IMR-90 (cell line): ENCODE data around the gene GABRP. TPM values are rescaled to one million over a fixed set of nuclear protein-coding genes. Genes with fewer than 3 reads are reported as not detected.

Experiments
- ATAC-seq: fragments of 200-7000 bp; cut with Tn5 transposase; 2 replicates; pipeline ENCODE4 v1.9.1; 2020; ENCODE audit warnings: low read depth, mild to moderate bottlenecking, moderate library complexity
- BruUV-seq: library from RNA; stranded (reverse); fragments of 400-500 nt; replicated peaks from 2 replicates; lab custom pipeline; 2021; lab: Mats Ljungman, UMichigan
- CTCF ChIA-PET: fragments of 300-600 bp; formaldehyde crosslinking; extraction: SDS; loops from one replicate; lab custom pipeline; 2021; ENCODE audit warnings: antibody characterized with exemption; lab: Yijun Ruan, JAX
- POLR2A ChIA-PET: fragments of 300-600 bp; sonication (Branson Sonifier 250); formaldehyde crosslinking; loops from one replicate; lab custom pipeline; 2022; ENCODE audit warnings: antibody characterized with exemption; ENCODE audit not compliant: unreplicated experiment; lab: Charles Lee
- DNase-seq: peaks from one replicate; pipeline ENCODE4 v3.0.0; 2013
- H2AFZ ChIP-seq: replicated peaks from 2 replicates; pipeline ENCODE3; 2013; ENCODE audit warnings: low read length, mild to moderate bottlenecking; ENCODE audit not compliant: poor library complexity
- H2AK5ac ChIP-seq: 2 replicates; pipeline ENCODE4 v1.6.1; 2013; ENCODE audit warnings: low read depth, low read length, inconsistent platforms
- H2AK9ac ChIP-seq: replicated peaks from 2 replicates; pipeline ENCODE3; 2013; ENCODE audit warnings: mild to moderate bottlenecking, low read depth, low read length, moderate library complexity; ENCODE audit not compliant: poor library complexity
- H2BK120ac ChIP-seq: 2 replicates; pipeline ENCODE4 v1.6.1; 2013; ENCODE audit warnings: low read depth, low read length, inconsistent platforms
- H2BK15ac ChIP-seq: 3 replicates; pipeline ENCODE4 v1.6.1; 2013; ENCODE audit warnings: low read depth, low read length, inconsistent platforms
- H2BK20ac ChIP-seq: 2 replicates; pipeline ENCODE4 v1.6.1; 2013; ENCODE audit warnings: low read depth, mild to moderate bottlenecking, inconsistent platforms, low read length, moderate library complexity
- H2BK5ac ChIP-seq: 2 replicates; pipeline ENCODE4 v1.6.1; 2013; ENCODE audit warnings: mild to moderate bottlenecking, low read depth, low read length, inconsistent platforms; ENCODE audit not compliant: poor library complexity, severe bottlenecking
- H3K14ac ChIP-seq: replicated peaks from 2 replicates; pipeline ENCODE4 v1.6.1; 2013; ENCODE audit warnings: low read depth, low read length, inconsistent platforms
- H3K18ac ChIP-seq: 2 replicates; pipeline ENCODE4 v1.6.1; 2013; ENCODE audit warnings: low read depth, low read length, control low read depth
- H3K23ac ChIP-seq: 2 replicates; pipeline ENCODE4 v1.6.1; 2013; ENCODE audit warnings: low read depth, low read length, inconsistent platforms
- H3K27ac ChIP-seq: 2 replicates; pipeline ENCODE4 v1.5.1; 2013; ENCODE audit warnings: mild to moderate bottlenecking, control low read depth, low read length; ENCODE audit not compliant: insufficient read depth
- H3K27me3 ChIP-seq: 2 replicates; pipeline ENCODE4 v1.6.1; 2013; ENCODE audit warnings: low read length; ENCODE audit not compliant: control insufficient read depth, insufficient read depth
- H3K36me3 ChIP-seq: 2 replicates; pipeline ENCODE4 v1.6.1; 2013; ENCODE audit warnings: low read length, mixed read lengths; ENCODE audit not compliant: control insufficient read depth, insufficient read depth
- H3K4ac ChIP-seq: 2 replicates; pipeline ENCODE4 v1.6.1; 2013; ENCODE audit warnings: low read depth, low read length, inconsistent platforms
- H3K4me1 ChIP-seq: 2 replicates; pipeline ENCODE4 v1.6.1; 2013; ENCODE audit warnings: low read length, mixed read lengths; ENCODE audit not compliant: control insufficient read depth, insufficient read depth
- H3K4me2 ChIP-seq: 2 replicates; pipeline ENCODE4 v1.6.1; 2013; ENCODE audit warnings: low read depth, mild to moderate bottlenecking, control low read depth, low read length, moderate library complexity
- H3K4me3 ChIP-seq: 2 replicates; pipeline ENCODE4 v1.5.1; 2013; ENCODE audit warnings: low read depth, mild to moderate bottlenecking, control low read depth, low read length, moderate library complexity; ENCODE audit not compliant: insufficient read depth
- H3K56ac ChIP-seq: 2 replicates; pipeline ENCODE4 v1.6.1; 2013; ENCODE audit warnings: low read length, inconsistent platforms; ENCODE audit not compliant: insufficient read depth; ENCODE audit errors: extremely low read depth
- H3K79me1 ChIP-seq, 2 experiments: 2 replicates each; pipeline ENCODE4 v1.6.1; 2013; ENCODE audit warnings: low read length in 2 of 2, inconsistent platforms in 1 of 2, low read depth in 1 of 2
- H3K9ac ChIP-seq: 2 replicates; pipeline ENCODE4 v1.6.1; 2013; ENCODE audit warnings: low read depth, low read length, control low read depth
- H3K9me1 ChIP-seq: 2 replicates; pipeline ENCODE4 v1.6.1; 2013; ENCODE audit warnings: low read length, inconsistent platforms; ENCODE audit not compliant: insufficient read depth
- H3K9me3 ChIP-seq: 2 replicates; pipeline ENCODE4 v1.6.1; 2013; ENCODE audit warnings: low read length; ENCODE audit not compliant: control insufficient read depth, insufficient read depth
- H4K20me1 ChIP-seq: 2 replicates; pipeline ENCODE4 v1.6.1; 2013; ENCODE audit warnings: low read length, inconsistent platforms; ENCODE audit not compliant: insufficient read depth
- H4K5ac ChIP-seq: 2 replicates; pipeline ENCODE4 v1.6.1; 2013; ENCODE audit warnings: mild to moderate bottlenecking, low read depth, low read length, control low read depth
- H4K8ac ChIP-seq, 2 experiments: 2 replicates each; pipeline ENCODE4 v1.6.1; 2013; ENCODE audit warnings: low read depth in 2 of 2, low read length in 2 of 2, control low read depth in 1 of 2, inconsistent platforms in 1 of 2
- H4K91ac ChIP-seq: 2 replicates; pipeline ENCODE4 v1.6.1; 2013; ENCODE audit warnings: low read depth, low read length, inconsistent platforms; ENCODE audit not compliant: insufficient read depth
- BHLHE40 ChIP-seq: fragments of 150-350 bp; IDR thresholded peaks from 2 replicates; pipeline ENCODE4 v1.6.1; 2016; ENCODE audit warnings: mild to moderate bottlenecking, low read depth, low read length
- MAFK ChIP-seq: IDR thresholded peaks from 2 replicates; pipeline ENCODE4 v1.6.1; 2012; ENCODE audit warnings: low read depth, low read length, improper control_type of control experiment
- WGBS, 2 experiments: methylation state at CpG; one replicate each; pipeline versions ENCODE4 v1.1.5 to v1.1.7; 2013; ENCODE audit warnings: missing lambda C conversion rate in 2 of 2; ENCODE audit not compliant: insufficient read length in 1 of 2; ENCODE audit errors: extremely low coverage in 2 of 2; 5-methylcytosine and 5-hydroxymethylcytosine counted together
- dilution Hi-C: fragments of 300-500 bp; cut with HindIII; formaldehyde crosslinking; loops from one replicate; pipeline ENCODE4 v1.14.3; 2018; ENCODE audit warnings: low sequenced_read_pairs; ENCODE audit not compliant: unreplicated experiment
- in situ Hi-C: fragments of 300-500 bp; cut with MboI; formaldehyde crosslinking; loops from 3 replicates; pipeline ENCODE4 v1.14.3; 2019; ENCODE audit warnings: low sequenced_read_pairs, inconsistent platforms, mixed read lengths
- intact Hi-C: fragments of 100-400 bp; cut with micrococcal nuclease; formaldehyde crosslinking; loops from 2 replicates; pipeline ENCODE4 v1.10.0; 2022
- polyA plus RNA-seq, 3 experiments: library from polyadenylated mRNA; depleted of rRNA; stranded (reverse); fragments of >200 nt; gene quantifications; 2 replicates each; pipeline ENCODE4 v1.2.3, GENCODE V29; 2012; ENCODE audit warnings: low replicate concordance in 1 of 3
- total RNA-seq: library from RNA; depleted of rRNA; stranded (reverse); fragments of >200 nt; gene quantifications from 2 replicates; pipeline ENCODE4 v1.2.3, GENCODE V29; 2012

GABRP gene
- total and polyA plus RNA-seq, 2 of the 4 experiments (the other 2 are of a cell fraction) = not detected

GRCh38 chr5:170740551-170741205 is 42.8 kb upstream of the GABRP start:
- in situ Hi-C loops = no loop called here
- BruUV-seq = no TSS peak
- dilution Hi-C loops = no loop called here

More at GRCh38 chr5:170740551-170741205, 42.8 kb upstream of the GABRP start:
- intact Hi-C loops = no loop called here
- Histone ChIP-seq H3K18ac (no peak overlapping the region), H3K9ac (no peak overlapping the region), H3K79me1 (no peaks in the 10 kb centered on the region), H3K4ac (no peak overlapping the region), H3K56ac (no peak overlapping the region), H2BK5ac (no peak overlapping the region), H2AK9ac (no peak overlapping the region), H3K4me3 (no peak overlapping the region), H3K9me3 (no peaks in the 10 kb centered on the region), H3K14ac (no peak overlapping the region), H2AFZ (no peak overlapping the region), H2BK20ac (no peak overlapping the region), H2BK15ac (no peak overlapping the region), H3K23ac (no peak overlapping the region), H3K27ac (no peak overlapping the region), H2BK120ac (no peak overlapping the region), H3K27me3 (peaks cover 2% of the 10 kb centered on the region; the same call in 1 of the 2 replicates), H3K4me2 (no peak overlapping the region), H3K4me1 (peaks cover 2% of the 10 kb centered on the region; the same call in 1 of the 2 replicates), H3K9me1 (no peaks in the 10 kb centered on the region), H4K20me1 (no peaks in the 10 kb centered on the region), H4K8ac (no peak overlapping the region), H2AK5ac (no peak overlapping the region), H4K91ac (no peak overlapping the region), H3K36me3 (no peaks in the 10 kb centered on the region), H4K5ac (no peak overlapping the region)
- ChIA-PET CTCF (interaction anchor here (0.6 kb wide), 1 partner anchor 311 kb away, joined by 7 read pairs; no protein-coding TSS in a partner anchor), POLR2A (no interaction called here)
- no peak for TF ChIP-seq MAFK
- no peak for TF ChIP-seq BHLHE40
- DNase-seq (no peak), ATAC-seq (no peak)
- 63% methylated on average over 1 of the region's 3 CpGs; no CpG with 5 or more reads in 1 of the 2 experiments for WGBS, 2 experiments
